Epithelial cell of esophagus (primary cell): ENCODE measurements around the gene GMPR2.
A peak's percentile ranks its signal among the peaks of the same experiment; 100 is the strongest.

Source experiments
- DNase-seq: peaks from one replicate; pipeline ENCODE4 v3.0.0; 2010; ENCODE audit warnings: low read depth
- H3K4me3 ChIP-seq: 2 replicates; pipeline ENCODE4 v1.5.1; 2011; ENCODE audit warnings: mild to moderate bottlenecking, low read length, control low read depth
- CTCF ChIP-seq: IDR thresholded peaks from 2 replicates; pipeline ENCODE4 v1.5.1; 2011; ENCODE audit warnings: low read depth, mild to moderate bottlenecking, low read length, control low read depth, inconsistent platforms; ENCODE audit not compliant: insufficient read depth; ENCODE audit errors: missing control alignments

Gene GMPR2

DNA sequence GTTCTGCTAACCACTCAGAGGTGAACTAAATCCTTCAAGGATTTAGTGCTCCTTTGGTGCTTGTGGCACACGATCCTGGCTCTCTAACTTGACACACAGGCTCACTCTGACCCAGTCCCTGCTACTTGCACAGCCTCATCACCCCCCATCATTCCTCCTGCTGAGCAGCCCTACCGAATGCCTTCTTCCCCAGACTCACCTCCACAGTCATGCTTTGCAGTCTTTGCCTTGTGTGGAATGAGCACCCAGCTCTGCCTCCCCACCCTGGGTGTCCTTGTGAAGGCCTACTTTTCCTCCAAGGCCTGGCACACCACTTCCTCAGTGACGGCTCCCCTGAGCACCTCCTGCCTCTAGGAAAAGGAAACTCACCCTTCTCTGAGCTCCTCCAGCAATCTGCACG lies 17.6 kb downstream of the GMPR2 start:
- no peak for TF ChIP-seq CTCF
- H3K4me3 ChIP-seq: no peak overlapping the region
- no peak for DNase-seq

- no peak for TF ChIP-seq CTCF
- DNase-seq: peak; percentile 39
- H3K4me3 ChIP-seq: no peak overlapping the region
Measured at GRCh38 chr14:24251880-24252288, 19.2 kb downstream of the GMPR2 start.

DNA sequence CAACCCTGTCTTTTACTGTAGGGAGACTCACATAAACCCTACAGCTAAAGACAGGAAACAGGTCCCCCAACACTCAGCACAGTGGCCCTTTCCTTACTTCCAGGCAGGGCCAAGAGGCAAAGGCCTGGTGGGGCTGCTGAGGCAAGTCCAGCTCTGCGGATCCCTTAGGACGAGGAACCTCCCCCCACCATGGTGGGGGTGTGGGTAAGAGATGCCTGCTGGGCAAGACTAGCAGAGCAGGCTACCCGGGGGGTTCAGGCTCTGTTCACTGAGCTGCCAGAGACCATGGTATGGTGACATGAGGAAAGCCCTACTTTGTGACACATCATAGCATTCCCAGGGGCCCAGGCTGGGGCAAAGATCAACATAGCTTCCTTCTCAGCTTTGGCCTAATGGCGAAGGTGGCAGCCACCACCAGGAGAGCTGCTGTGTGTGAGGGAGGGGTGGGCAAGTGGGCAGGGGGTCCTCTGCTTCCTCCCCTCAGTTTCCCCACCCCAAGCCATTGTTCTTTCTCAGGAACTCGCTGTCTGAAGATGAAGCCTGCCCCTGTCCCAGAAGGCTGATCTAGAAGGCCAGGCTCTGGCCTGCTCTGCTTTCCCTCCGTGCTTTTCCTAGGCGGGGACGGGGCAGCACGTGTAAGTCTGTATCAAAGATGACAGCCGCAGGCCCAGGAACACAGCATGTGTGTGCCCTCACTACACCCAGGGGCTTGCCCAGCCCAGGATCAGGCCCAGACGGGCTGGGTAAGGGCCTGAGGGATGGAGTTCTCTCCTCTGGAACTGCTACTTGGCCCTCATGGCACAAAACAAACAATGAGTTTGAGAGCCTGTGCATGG lies 19.8 kb downstream of the GMPR2 start:
- no peak overlapping the region for H3K4me3 ChIP-seq
- TF ChIP-seq CTCF: no peak
- no peak for DNase-seq

DNA sequence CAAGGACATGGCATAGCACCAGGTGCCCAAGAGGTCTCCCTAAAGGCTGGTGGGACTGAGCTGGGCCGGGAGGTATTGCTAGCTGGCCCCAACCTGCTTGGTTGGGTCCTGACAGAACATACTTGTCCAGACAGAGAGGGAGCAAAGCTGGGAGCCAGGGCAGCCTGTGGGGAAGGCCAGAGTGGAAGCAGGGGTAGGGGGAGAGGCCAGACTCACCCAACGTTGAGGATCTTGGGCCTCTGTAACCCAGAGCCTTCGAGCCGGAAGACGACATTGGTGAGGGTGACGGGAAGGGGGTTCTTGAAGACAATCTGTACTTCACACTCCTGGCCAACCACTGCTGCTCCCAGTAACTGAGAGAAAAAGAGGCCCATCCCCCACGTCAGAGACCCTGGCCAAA lies 21.2 kb downstream of the GMPR2 start:
- no peak for TF ChIP-seq CTCF
- no peak overlapping the region for H3K4me3 ChIP-seq
- no peak for DNase-seq

- no peak for DNase-seq
- no peak for TF ChIP-seq CTCF
- H3K4me3 ChIP-seq: no peak overlapping the region
Measured at GRCh38 chr14:24254630-24255392, 22.1 kb downstream of the GMPR2 start.

- TF ChIP-seq CTCF: no peak
- no peak overlapping the region for H3K4me3 ChIP-seq
- DNase-seq: no peak
Measured at GRCh38 chr14:24255438-24255837, 22.7 kb downstream of the GMPR2 start.
